H1 (cell line): ENCODE results near the gene DBF4B.

Experiments
- BRCA1 ChIP-seq: IDR thresholded peaks from 2 replicates; pipeline ENCODE4 v1.6.1; 2012; ENCODE audit warnings: low read depth, low read length, improper control_type of control experiment
- CBX8 ChIP-seq: fragments of 300-800, 300-1000 bp; sonication (generic); IDR thresholded peaks from 2 replicates; pipeline ENCODE4 v1.7.1; 2016; ENCODE audit warnings: low read depth, low read length, borderline replicate concordance
- CHD2 ChIP-seq: IDR thresholded peaks from 2 replicates; pipeline ENCODE4 v1.6.1; 2012; ENCODE audit warnings: low read length, improper control_type of control experiment
- EZH2 ChIP-seq: fragments of 200-600 bp; sonication (generic); IDR thresholded peaks from 2 replicates; pipeline ENCODE4 v1.7.1; 2012; ENCODE audit warnings: low read depth, mild to moderate bottlenecking, moderate library complexity, low read length, inconsistent platforms; ENCODE audit not compliant: severe bottlenecking
- FOSL1 ChIP-seq: IDR thresholded peaks from 2 replicates; pipeline ENCODE4 v1.6.1; 2011; ENCODE audit warnings: mild to moderate bottlenecking, low read depth, low read length, moderate library complexity; ENCODE audit not compliant: insufficient read depth
- JUND ChIP-seq: IDR thresholded peaks from 2 replicates; pipeline ENCODE4 v1.6.1; 2011; ENCODE audit warnings: mild to moderate bottlenecking, improper control_type of control experiment, low read length
- POLR2A ChIP-seq, 2 experiments: IDR thresholded peaks; 1 replicate in 1 of 2; 2 replicates in 1 of 2; pipeline ENCODE4 v1.6.1; 2011; ENCODE audit warnings: low read depth in 2 of 2, low read length in 2 of 2, mild to moderate bottlenecking in 2 of 2; ENCODE audit errors: control extremely low read depth in 1 of 2
- TAF1 ChIP-seq: IDR thresholded peaks from 2 replicates; pipeline ENCODE4 v1.6.1; 2011; ENCODE audit warnings: mild to moderate bottlenecking, low read depth, low read length
- TF ChIP-seq, protein P1 (sequence below), 3 experiments: IDR thresholded peaks; 1 replicate in 2 of 3; 2 replicates in 1 of 3; pipeline versions ENCODE4 v1.5.1 to v1.6.1; 2011; ENCODE audit warnings: low read length in 3 of 3, mild to moderate bottlenecking in 3 of 3, inconsistent platforms in 2 of 3, low read depth in 1 of 3, moderate library complexity in 1 of 3; ENCODE audit not compliant: insufficient read depth in 1 of 3; ENCODE audit errors: control extremely low read depth in 1 of 3
- TF ChIP-seq, protein P2 (sequence below): IDR thresholded peaks from 2 replicates; pipeline ENCODE4 v1.6.1; 2012; ENCODE audit warnings: inconsistent platforms

DNA sequence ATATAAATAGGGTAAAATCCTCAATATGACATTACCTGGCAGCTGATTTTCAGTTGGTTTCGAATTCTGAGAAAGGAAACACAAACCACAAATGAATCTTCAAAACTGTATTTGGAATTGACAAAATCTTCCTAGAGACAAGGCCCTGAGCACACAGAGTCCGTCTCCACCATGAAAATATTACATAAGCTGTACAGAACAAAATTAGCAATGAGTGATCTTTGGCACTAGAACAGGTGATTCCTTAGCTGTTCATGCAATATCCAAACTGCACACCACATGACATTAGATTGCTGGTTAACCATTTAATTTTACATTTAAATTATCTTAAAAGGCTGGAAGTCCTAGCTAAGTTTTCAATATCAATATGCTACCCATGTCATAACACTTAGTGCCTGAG, 89.9 kb downstream of the DBF4B start:
- TF ChIP-seq, protein P1, sequence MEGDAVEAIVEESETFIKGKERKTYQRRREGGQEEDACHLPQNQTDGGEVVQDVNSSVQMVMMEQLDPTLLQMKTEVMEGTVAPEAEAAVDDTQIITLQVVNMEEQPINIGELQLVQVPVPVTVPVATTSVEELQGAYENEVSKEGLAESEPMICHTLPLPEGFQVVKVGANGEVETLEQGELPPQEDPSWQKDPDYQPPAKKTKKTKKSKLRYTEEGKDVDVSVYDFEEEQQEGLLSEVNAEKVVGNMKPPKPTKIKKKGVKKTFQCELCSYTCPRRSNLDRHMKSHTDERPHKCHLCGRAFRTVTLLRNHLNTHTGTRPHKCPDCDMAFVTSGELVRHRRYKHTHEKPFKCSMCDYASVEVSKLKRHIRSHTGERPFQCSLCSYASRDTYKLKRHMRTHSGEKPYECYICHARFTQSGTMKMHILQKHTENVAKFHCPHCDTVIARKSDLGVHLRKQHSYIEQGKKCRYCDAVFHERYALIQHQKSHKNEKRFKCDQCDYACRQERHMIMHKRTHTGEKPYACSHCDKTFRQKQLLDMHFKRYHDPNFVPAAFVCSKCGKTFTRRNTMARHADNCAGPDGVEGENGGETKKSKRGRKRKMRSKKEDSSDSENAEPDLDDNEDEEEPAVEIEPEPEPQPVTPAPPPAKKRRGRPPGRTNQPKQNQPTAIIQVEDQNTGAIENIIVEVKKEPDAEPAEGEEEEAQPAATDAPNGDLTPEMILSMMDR (IDR thresholded peaks at IDR 0.05; ENCODE audit: control extremely low read depth in 1 of 3, insufficient read depth in 1 of 3, low read depth in 1 of 3, low read length in 3 of 3), result no peak
- no peak for TF ChIP-seq BRCA1
- TF ChIP-seq POLR2A (IDR thresholded peaks at IDR 0.05; ENCODE audit: control extremely low read depth in 1 of 2, low read depth in 2 of 2, low read length in 2 of 2), result no peak
- TF ChIP-seq TAF1, result no peak
- TF ChIP-seq CBX8, result no peak
- TF ChIP-seq JUND, result no peak
- TF ChIP-seq, protein P2, sequence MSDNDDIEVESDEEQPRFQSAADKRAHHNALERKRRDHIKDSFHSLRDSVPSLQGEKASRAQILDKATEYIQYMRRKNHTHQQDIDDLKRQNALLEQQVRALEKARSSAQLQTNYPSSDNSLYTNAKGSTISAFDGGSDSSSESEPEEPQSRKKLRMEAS, result no peak
- TF ChIP-seq CHD2, result no peak
- no peak for TF ChIP-seq FOSL1
- no peak for TF ChIP-seq EZH2
